ENCODE measurements around the gene IRAK2.

- TF ChIP-seq CTCF (conservative IDR thresholded peaks at IDR 0.05 in 1 of 2, IDR thresholded peaks at IDR 0.05 in 1 of 2; ENCODE audit: low read depth in 1 of 2, low read length in 2 of 2) (no peak), EZH2 (IDR thresholded peaks at IDR 0.05; ENCODE audit: low read length, missing control alignments) (no peak)
These were observed 1.5 kb downstream of the IRAK2 start for GRCh38 chr3:10166213-10166604.

Data from fibroblast of lung (primary cell).